GM18508 (cell line): ENCODE results near the gene B9D2.

Experiments
- ATAC-seq: cut with Tn5 transposase; IDR thresholded peaks from one replicate; pipeline ENCODE4 v1.9.1; 2021; ENCODE audit warnings: moderate number of reproducible peaks; ENCODE audit not compliant: insufficient read depth, unreplicated experiment

Gene B9D2

DNA sequence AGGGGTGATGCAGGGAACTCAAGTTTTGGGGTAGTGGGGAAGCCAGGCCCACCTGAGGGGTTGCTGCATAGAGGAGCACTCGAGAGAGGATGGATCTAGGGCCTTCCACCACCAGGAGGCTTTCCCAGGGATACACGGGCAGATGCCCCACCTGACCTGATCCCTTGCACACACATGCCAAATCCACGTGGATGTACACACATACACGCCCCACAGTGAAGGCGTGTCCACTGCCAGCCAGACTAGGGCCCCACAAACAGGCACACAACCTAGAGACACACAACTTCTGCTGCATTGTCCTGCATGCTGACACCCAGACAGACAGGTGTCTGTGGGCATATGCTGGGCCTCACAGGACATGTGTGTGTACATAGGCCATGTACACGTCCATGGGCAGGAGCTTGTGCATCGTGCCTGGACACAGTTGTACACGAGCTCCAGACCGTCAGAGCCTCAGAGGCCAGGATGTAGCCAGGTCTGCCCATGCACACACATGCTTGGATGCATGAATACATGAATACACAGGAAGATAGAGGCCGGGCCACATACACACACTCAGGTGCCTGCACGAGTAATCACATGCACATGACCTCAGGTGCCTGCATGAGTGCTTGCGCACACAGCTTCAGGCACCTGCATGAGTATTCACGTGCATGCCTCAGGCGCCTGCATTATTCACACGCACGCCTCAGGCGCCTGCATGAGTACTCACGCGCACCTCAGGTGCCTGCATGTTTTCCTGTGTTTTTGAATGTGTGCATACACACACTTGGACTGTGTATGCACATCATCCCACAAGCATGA is 45.1 kb downstream of the B9D2 start:
- ATAC-seq: no peak

DNA sequence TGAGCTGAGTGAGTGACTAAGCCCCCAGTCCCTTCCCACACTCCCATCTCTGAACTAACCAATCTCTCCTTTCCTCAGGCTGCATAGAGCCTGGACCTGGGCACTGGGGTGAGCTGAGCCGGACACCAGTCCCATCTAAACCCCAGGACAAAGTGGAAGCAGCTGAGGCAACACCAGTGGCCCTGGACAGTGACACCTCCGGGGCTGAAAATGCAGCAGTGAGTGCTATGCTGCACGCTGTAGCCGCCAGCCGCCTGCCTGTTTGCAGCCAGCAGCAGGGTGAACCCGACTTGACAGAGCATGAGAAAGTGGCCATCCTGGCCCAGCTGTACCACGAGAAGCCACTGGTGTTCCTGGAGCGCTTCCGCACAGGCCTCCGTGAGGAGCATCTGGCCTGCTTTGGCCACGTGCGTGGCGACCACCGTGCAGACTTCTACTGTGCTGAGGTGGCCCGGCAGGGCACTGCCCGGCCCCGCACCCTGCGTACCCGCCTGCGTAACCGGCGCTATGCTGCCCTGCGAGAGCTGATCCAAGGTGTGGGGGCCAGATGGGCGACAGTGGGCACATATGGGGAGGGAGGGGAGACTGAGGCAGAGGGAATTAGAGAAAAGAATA is 47.5 kb downstream of the B9D2 start:
- no peak for ATAC-seq

DNA sequence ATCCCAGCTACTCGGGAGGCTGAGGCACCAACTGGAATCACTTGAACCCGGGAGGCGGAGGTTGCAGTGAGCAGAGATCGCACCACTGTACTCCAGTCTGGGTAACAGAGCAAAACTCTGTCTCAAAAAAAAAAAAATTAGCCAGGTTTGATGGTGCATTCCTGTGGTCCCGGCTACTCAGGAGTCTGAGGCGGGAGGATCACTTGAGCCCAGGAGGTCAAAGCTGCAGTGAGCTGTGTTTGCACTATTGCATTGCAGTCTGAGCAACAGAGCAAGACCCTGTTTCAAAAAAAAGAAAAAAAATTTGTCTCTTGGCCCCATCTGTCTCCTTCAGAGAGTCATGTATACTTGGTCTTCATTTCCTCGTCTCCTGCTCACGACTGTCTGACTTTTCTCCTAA is 52.3 kb downstream of the B9D2 start:
- no peak for ATAC-seq

- no peak for ATAC-seq
These were observed 52.9 kb downstream of the B9D2 start for GRCh38 chr19:41311072-41311471.

GRCh38 chr19:41310033-41310831 is 53.7 kb downstream of the B9D2 start, which contains the start of gene CCDC97:
TSS of gene CCDC97 (plus strand) at chr19:41310172. CDS start at chr19:41310311, 139 bp downstream.
- peak; percentile 39 for ATAC-seq

DNA sequence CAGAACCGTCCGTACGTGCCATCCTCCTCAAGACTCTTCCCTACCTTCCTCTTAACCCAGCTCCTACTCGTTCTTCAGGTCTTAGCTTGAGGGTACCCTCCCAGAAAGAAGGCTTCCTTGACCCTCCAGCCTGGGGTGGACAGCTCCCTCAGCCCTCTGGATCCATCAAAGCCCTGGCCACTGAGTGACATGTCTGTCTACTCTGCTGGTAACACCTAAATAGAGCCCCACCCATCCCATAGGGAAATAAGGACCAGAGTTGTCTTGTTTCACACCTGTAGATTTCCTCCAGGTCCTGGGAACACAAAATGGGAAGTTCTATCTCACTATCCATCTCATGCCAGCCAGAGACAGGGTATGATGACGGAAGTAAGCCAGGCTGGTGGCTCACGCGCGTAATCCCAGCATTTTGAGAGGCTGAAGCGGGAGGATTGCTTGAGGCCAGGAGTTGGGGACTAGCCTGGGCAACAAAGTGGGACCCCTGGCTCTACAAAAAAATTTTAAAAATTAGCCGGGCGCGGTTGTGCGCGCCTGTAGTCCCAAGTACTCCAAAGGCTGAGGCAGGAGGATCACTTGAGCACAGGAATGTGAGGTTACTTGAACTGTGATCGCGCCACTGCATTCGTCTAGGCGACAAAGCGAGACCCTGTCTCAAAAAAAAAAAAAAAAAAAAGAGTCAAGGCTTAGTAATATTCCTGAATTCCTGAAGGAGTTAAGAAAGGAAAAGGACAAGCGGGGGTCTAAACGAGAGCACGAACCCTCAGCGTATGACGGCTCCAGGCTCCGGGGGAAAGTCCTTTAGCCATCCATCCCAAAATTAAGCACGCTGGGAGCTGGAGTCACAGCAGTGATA is 54.5 kb downstream of the B9D2 start:
- ATAC-seq: no peak

DNA sequence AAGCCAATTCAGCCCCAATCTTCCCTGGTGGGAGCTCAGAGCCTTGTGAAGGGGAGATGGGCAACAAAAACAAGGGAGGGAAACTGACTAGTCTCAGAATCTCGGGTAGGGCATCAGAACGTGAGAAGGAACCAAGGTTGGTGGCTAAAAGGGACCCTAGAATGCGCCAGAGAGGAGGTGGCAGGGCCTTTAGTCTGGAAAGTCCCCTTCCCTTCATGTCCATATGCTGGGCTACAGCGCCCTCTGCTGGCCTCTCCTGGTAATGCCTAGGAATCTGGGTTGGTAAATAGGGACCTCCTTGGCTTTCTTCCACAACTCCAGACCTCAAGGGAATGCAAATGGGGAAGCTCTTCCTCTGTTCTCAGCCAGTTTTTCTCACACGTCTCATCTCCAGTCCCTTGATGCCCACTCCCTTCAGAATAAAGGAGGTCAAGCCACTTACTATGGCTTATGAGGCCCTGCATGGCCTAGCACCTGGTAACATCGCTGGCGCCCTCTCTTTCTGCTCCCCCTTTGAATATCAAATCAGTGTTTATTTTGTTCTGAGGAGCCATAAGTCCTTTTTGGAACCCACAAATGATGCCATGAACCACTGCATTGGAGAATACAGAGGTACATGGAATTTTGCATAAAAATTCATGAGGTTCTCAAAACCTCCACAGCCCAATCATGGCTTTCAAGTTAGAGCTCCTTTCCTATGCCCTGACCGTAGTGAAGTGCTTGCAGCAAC is 55.3 kb downstream of the B9D2 start:
- ATAC-seq: no peak

DNA sequence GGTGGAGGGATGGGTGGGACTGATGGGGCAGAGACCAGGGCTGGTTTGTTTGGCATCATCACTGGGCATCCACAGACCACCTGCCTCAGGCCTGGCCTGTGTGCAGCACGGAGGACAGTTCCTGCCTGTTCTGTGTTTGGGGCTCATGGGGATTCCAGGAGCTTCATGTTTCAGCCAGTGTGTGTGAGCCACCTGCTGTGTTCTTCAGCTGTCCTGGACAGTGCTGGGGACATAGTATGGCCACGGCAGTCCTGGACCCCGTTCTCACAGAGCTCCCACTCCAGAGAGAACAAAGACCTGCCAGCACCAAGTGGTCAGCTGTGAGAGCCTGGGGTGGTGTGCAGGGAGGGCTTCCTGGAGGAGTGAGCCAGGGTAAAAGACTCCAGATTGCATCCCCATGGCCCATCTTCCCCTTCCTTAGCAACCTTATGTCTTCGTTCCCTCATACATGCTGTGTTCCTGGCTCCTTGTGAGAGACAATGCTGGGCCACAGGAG is 55.9 kb downstream of the B9D2 start:
- ATAC-seq: no peak

- ATAC-seq: no peak
These were observed 56.7 kb downstream of the B9D2 start for GRCh38 chr19:41307090-41307875.

DNA sequence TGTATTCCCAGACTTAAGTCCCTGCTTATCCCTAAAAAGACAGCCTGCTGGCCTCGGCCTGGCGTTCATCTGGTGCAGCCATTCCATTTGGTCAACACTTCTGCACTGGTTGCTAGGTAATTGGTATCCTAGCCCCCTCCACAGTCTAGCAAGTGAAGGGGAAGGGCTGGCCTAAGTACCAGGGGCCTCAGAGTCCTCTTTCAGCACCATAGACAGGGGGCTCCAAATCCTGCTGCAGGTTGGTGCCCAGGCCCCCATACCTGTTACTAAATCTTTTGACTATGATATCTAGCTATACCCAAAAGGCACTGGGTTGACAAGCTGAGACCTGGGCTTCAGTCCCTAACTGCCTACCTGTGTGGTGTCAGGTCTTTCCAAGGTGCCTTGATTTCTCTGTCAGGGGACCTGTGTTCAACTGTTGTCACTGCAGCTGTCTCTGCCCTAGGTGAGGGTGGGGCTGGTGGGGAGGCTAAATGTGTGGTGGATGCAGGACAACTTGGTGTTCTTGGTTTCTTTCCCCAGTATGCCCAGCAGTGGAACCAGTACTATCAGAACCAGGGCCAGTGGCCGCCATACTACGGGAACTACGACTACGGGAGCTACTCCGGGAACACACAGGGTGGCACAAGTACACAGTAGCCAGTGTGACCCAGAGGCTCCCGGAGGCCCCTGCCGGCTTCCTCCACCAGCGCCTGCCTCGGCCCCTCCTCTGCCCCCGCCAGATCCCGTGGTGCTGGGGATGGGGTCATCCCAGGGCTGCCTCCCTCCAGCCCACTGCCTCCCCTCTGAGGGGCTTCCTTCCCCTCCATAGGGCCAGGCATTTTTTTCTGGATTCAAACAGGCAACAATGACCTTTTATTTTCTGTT is 57.8 kb downstream of the B9D2 start:
- ATAC-seq: no peak

DNA sequence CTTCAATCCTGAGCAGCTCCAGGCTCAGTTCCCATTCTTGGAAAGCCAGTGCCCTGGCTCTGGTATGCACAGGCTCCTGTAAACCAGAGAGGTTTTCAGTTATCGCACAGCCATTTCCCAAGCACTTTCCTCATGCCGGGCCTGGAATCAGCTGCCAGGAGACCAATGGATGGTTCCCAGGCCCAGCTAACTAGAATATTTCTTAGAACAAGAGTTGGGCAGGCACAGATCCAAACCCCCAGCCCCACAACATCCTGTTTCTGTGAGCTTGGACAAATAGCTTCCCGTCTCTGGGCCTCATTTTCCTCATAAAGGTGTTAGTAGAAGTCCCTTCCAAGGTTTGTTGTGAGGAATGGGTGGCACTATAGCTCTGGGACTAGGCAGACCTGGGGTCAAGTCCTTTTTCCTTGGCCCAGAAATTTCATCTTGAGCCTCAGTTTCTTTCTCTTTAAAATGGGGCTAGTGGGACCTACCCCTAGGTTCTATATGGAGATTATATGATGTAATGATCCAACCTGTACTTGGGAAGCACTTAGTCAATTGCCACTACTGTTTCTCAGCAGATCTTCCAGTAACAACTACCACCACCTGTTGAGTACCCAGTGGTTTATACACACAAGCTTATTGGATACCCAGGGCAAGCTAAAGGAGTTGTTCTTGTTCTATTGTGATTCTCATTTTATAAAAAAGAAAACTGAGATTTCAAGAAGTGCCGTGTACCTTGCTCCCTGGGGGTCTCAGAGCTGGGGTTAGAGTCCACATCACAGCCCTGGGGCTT is 59.1 kb downstream of the B9D2 start:
- ATAC-seq: no peak
